NT2/D1 (cell line): ENCODE measurements around the gene PML.

Experiments
- DNase-seq: peaks from one replicate; pipeline ENCODE4 v3.0.0-alpha.2; 2011; ENCODE audit warnings: low read depth, low spot score
- H3K27me3 ChIP-seq: 2 replicates; pipeline ENCODE4 v1.6.0; 2011; ENCODE audit warnings: mild to moderate bottlenecking; ENCODE audit not compliant: insufficient read length, insufficient read depth
- H3K36me3 ChIP-seq: 2 replicates; pipeline ENCODE4 v1.6.1; 2011; ENCODE audit warnings: mild to moderate bottlenecking, low read length, mixed read lengths; ENCODE audit not compliant: insufficient read depth, insufficient read length
- H3K4me1 ChIP-seq: 2 replicates; pipeline ENCODE4 v1.5.1; 2011; ENCODE audit not compliant: insufficient read depth, insufficient read length
- H3K4me3 ChIP-seq: 2 replicates; pipeline ENCODE4 v1.5.1; 2011; ENCODE audit warnings: low read depth; ENCODE audit not compliant: insufficient read length
- H3K9ac ChIP-seq: 2 replicates; pipeline ENCODE4 v1.6.0; 2011; ENCODE audit warnings: low read depth; ENCODE audit not compliant: insufficient read length
- H3K9me3 ChIP-seq: 2 replicates; pipeline ENCODE4 v1.5.1; 2011; ENCODE audit warnings: mild to moderate bottlenecking, low read length; ENCODE audit not compliant: insufficient read depth
- SUZ12 ChIP-seq: IDR thresholded peaks from 2 replicates; pipeline ENCODE4 v1.6.1; 2011; ENCODE audit not compliant: insufficient read length, insufficient read depth; ENCODE audit errors: extremely low read depth
- YY1 ChIP-seq: IDR thresholded peaks from 2 replicates; pipeline ENCODE4 v1.6.1; 2011; ENCODE audit not compliant: insufficient read length, insufficient read depth
- ZNF274 ChIP-seq: IDR thresholded peaks from 2 replicates; pipeline ENCODE4 v1.6.1; 2011; ENCODE audit warnings: mild to moderate bottlenecking, low read depth, low read length

PML gene

DNA sequence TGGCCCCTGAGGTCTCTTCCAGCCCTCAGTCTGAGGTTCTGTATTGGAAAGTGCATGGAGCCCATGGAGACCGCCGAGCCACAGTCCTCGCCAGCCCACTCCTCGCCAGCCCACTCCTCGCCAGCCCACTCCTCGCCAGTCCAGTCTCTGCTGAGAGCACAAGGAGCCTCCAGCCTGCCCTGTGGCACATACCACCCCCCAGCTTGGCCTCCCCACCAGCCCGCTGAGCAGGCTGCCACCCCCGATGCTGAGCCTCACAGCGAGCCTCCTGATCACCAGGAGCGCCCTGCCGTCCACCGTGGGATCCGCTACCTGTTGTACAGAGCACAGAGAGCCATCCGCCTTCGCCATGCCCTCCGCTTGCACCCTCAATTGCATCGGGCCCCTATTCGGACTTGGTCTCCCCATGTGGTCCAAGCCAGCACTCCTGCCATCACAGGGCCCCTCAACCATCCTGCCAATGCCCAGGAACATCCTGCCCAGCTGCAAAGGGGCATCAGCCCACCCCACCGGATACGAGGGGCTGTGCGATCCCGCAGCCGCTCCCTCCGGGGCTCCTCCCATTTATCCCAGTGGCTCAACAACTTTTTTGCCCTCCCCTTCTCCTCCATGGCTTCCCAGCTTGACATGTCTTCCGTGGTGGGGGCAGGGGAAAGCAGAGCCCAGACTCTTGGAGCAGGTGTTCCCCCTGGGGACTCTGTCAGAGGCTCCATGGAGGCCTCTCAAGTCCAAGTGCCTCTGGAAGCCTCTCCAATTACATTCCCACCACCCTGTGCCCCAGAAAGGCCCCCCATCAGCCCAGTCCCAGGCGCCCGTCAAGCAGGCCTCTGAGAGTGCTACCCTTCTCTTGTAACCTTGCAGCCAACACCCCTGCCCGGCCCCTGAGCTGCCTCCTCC lies 40.9 kb downstream of the PML start:
- TF ChIP-seq YY1 (no peak), ZNF274 (no peak), SUZ12 (no peak)
- Histone ChIP-seq H3K9ac (no peak overlapping the region), H3K4me1 (peaks cover 31% of the 10 kb centered on the region), H3K36me3 (peaks cover 54% of the 10 kb centered on the region), H3K4me3 (no peak overlapping the region), H3K9me3 (no peaks in the 10 kb centered on the region), H3K27me3 (no peaks in the 10 kb centered on the region)
- no peak for DNase-seq

- Histone ChIP-seq H3K4me3 (no peak overlapping the region), H3K4me1 (peaks cover 37% of the 10 kb centered on the region), H3K27me3 (no peaks in the 10 kb centered on the region), H3K9me3 (no peaks in the 10 kb centered on the region), H3K9ac (no peak overlapping the region), H3K36me3 (peaks cover 54% of the 10 kb centered on the region)
- TF ChIP-seq SUZ12 (no peak), ZNF274 (no peak), YY1 (no peak)
- peak; percentile 66 for DNase-seq
Observed at GRCh38 chr15:74036271-74037170, 42.0 kb downstream of the PML start.

GRCh38 chr15:74037171-74038117 lies 42.9 kb downstream of the PML start:
- Histone ChIP-seq H3K9me3 (no peaks in the 10 kb centered on the region), H3K4me3 (no peak overlapping the region), H3K9ac (peak overlapping the region; percentile 33), H3K27me3 (no peaks in the 10 kb centered on the region), H3K4me1 (peaks cover 37% of the 10 kb centered on the region), H3K36me3 (peaks cover 55% of the 10 kb centered on the region)
- TF ChIP-seq YY1 (no peak), SUZ12 (no peak), ZNF274 (no peak)
- DNase-seq, result no peak

DNA sequence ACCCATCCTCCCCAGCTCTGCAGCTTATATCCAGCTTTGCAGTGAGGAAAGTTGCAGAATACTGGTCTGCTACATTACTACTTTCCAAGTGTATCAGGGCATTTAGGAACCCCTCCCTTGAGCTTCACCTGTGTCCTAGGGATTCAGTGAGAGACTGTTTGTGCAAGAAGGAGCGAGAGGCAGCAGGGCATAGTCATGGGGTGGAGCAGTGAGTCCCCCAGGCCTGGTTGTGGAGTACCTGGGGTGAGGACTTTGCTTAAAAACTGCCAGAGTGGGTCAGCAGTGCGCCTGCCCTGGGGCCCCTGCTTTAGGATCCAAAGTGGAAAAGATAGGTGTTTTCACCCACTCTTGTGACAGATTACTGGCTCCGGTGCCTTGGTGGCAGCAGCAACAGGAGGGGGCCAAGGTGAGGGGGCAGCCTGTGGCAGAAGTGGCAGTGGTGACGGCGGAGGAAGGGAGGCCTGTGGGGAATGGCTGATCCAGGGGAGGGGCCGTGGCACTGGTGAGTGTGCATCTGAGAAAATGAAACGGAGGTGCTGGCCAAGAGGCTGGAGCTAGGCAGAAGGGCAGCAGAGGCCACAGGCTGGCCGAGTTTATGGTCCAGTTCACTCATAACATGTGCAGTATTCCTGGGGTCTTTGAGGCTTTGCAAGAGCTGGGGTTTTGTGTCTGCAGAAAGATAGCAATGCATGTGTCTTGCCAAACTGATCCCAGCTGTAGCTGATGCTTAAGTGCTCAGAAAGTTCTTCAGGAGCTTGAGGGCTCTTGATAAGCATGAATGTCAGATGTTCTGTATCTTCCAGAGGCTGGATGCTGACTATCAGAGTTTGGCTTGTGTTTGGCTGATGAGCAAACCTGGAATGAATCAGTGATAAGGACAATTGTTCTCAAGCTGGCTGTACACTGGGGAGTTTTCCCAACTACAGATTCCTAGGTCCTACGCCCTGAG lies 44.5 kb downstream of the PML start:
- peaks cover 50% of the 10 kb centered on the region for H3K36me3 ChIP-seq
- no peak overlapping the region for H3K9ac ChIP-seq
- peaks cover 37% of the 10 kb centered on the region for H3K4me1 ChIP-seq

DNA sequence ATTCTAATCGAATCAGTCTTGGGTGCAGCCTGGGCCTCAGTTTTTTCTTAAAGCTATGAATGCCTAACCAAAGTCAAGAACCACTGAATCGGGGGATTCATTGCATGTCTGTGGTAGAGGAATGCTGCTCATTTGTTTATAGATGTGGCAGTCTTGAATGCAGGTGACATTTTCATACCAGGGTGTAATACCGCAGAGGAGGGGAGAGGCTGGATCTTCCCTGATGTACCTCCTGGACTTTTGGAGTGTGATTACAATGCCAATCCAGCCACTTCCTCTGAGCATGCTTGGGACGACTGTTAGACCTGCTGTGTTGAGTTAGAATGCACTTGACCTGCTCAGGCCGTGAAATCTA lies 45.1 kb downstream of the PML start:
- Histone ChIP-seq H3K36me3 (peaks cover 43% of the 10 kb centered on the region), H3K4me3 (no peak overlapping the region), H3K27me3 (no peaks in the 10 kb centered on the region), H3K9me3 (no peaks in the 10 kb centered on the region), H3K4me1 (peaks cover 37% of the 10 kb centered on the region), H3K9ac (no peak overlapping the region)
- TF ChIP-seq YY1 (no peak), ZNF274 (no peak), SUZ12 (no peak)
- DNase-seq, result no peak

More for the DNA sequence above, 44.5 kb downstream of the PML start:
- Histone ChIP-seq H3K27me3 (no peaks in the 10 kb centered on the region), H3K4me3 (no peak overlapping the region), H3K9me3 (no peaks in the 10 kb centered on the region)
- no peak for DNase-seq
- TF ChIP-seq YY1, result no peak
- TF ChIP-seq ZNF274, result no peak

- H3K9me3 ChIP-seq, result no peaks in the 10 kb centered on the region
- peak; percentile 68 for DNase-seq
- peaks cover 38% of the 10 kb centered on the region for H3K36me3 ChIP-seq
- peaks cover 37% of the 10 kb centered on the region for H3K4me1 ChIP-seq
- no peaks in the 10 kb centered on the region for H3K27me3 ChIP-seq
- TF ChIP-seq ZNF274 (no peak), YY1 (no peak)
- no peak overlapping the region for H3K9ac ChIP-seq
- H3K4me3 ChIP-seq, result no peak overlapping the region
Observed at GRCh38 chr15:74040109-74040850, 45.8 kb downstream of the PML start.
